CD8-positive, alpha-beta memory T cell (primary cell): ENCODE data around the gene SMYD2. TPM values are rescaled to one million over a fixed set of nuclear protein-coding genes. Genes with fewer than 3 reads are reported as not detected.

Experiments used
- CTCF ChIA-PET: fragments of 350-600 bp; sonication (Branson Sonifier 250); formaldehyde crosslinking; loops from one replicate; lab custom pipeline; 2021; ENCODE audit warnings: antibody characterized with exemption; lab: Charles Lee
- POLR2A ChIA-PET: fragments of 350-600 bp; sonication (Branson Sonifier 250); formaldehyde crosslinking; loops from one replicate; lab custom pipeline; 2021; ENCODE audit warnings: antibody characterized with exemption; lab: Charles Lee
- DNase-seq, 5 donors: peaks; one replicate each; pipeline versions ENCODE4 v3.0.0 to v3.0.0-alpha.2; 2020 to 2022; ENCODE audit warnings: mixed read lengths in 1 of 5
- H3K27ac ChIP-seq: one replicate; pipeline ENCODE4 v1.7.0; 2013; ENCODE audit warnings: low read depth, mild to moderate bottlenecking, low read length, moderate library complexity
- H3K27me3 ChIP-seq: 2 replicates; pipeline ENCODE4 v1.7.0; 2013; ENCODE audit warnings: low read length, mild to moderate bottlenecking; ENCODE audit not compliant: insufficient read depth, poor library complexity, severe bottlenecking
- H3K36me3 ChIP-seq: 2 replicates; pipeline ENCODE4 v1.7.0; 2013; ENCODE audit warnings: mild to moderate bottlenecking, low read length, moderate library complexity; ENCODE audit not compliant: insufficient read depth
- H3K4me1 ChIP-seq: 2 replicates; pipeline ENCODE4 v1.7.0; 2013; ENCODE audit warnings: mild to moderate bottlenecking, low read length, moderate library complexity; ENCODE audit not compliant: insufficient read depth
- H3K4me3 ChIP-seq: 2 replicates; pipeline ENCODE4 v1.7.0; 2013; ENCODE audit warnings: mild to moderate bottlenecking, low read length
- H3K9me3 ChIP-seq: 2 replicates; pipeline ENCODE4 v1.7.0; 2013; ENCODE audit warnings: mild to moderate bottlenecking, low read length
- H3K27ac Mint-ChIP-seq, 8 donors: one replicate each; pipeline ENCODE4 v1.8.0; 2020 to 2021; ENCODE audit warnings: mixed read lengths in 8 of 8, mild to moderate bottlenecking in 6 of 8, inconsistent platforms in 3 of 8, moderate library complexity in 3 of 8
- H3K27me3 Mint-ChIP-seq, 2 donors: one replicate each; pipeline ENCODE4 v1.8.0; 2020 to 2021; ENCODE audit warnings: mixed read lengths in 2 of 2, mild to moderate bottlenecking in 1 of 2, moderate library complexity in 1 of 2
- H3K36me3 Mint-ChIP-seq, 3 donors: one replicate each; pipeline ENCODE4 v1.8.0; 2020 to 2021; ENCODE audit warnings: mixed read lengths in 3 of 3, inconsistent platforms in 1 of 3, mild to moderate bottlenecking in 1 of 3
- H3K4me1 Mint-ChIP-seq, 3 donors: one replicate each; pipeline ENCODE4 v1.8.0; 2020 to 2021; ENCODE audit warnings: mixed read lengths in 3 of 3, inconsistent platforms in 1 of 3, mild to moderate bottlenecking in 1 of 3
- H3K4me3 Mint-ChIP-seq, 7 donors: one replicate each; pipeline ENCODE4 v1.8.0; 2020 to 2021; ENCODE audit warnings: mixed read lengths in 7 of 7, mild to moderate bottlenecking in 6 of 7, moderate library complexity in 4 of 7, inconsistent platforms in 2 of 7
- H3K9me3 Mint-ChIP-seq, 5 donors: one replicate each; pipeline ENCODE4 v1.8.0; 2020 to 2022; ENCODE audit warnings: mixed read lengths in 5 of 5, mild to moderate bottlenecking in 3 of 5, moderate library complexity in 2 of 5, inconsistent platforms in 1 of 5
- polyA plus RNA-seq: library from polyadenylated mRNA; unstranded; fragments of 300-500 nt; fragmentation: Illumina TruSeq; gene quantifications from one replicate; pipeline ENCODE4 v1.2.3, GENCODE V29; 2021
- total RNA-seq, 2 experiments: library from RNA; stranded (reverse); gene quantifications; one replicate each; pipeline ENCODE4 v1.2.3, GENCODE V29; 2021

SMYD2 gene
- total and polyA plus RNA-seq, 3 experiments from 2014 or later, result 23.2 to 46.2 (median 25.9) TPM

GRCh38 chr1:214384373-214385079, 103.6 kb downstream of the SMYD2 start:
- Mint-ChIP-seq H3K36me3 (no peaks in the 10 kb centered on the region), H3K27ac (peak overlapping the region in 1 of 8 donors; percentile 24), H3K4me1 (no peaks in the 10 kb centered on the region), H3K4me3 (no peak overlapping the region), H3K9me3 (no peaks in the 10 kb centered on the region), H3K27me3 (peaks cover 0 to 7% of the 10 kb centered on the region in 2 donors)
- no peaks in the 10 kb centered on the region for H3K4me1 ChIP-seq
- no peaks in the 10 kb centered on the region for H3K27me3 ChIP-seq
- CTCF ChIA-PET, result no interaction called here
- H3K9me3 ChIP-seq, result no peaks in the 10 kb centered on the region
- H3K36me3 ChIP-seq, result no peaks in the 10 kb centered on the region
- no peak for DNase-seq
- H3K27ac ChIP-seq, result no peak overlapping the region
- POLR2A ChIA-PET, result no interaction called here
- H3K4me3 ChIP-seq, result no peak overlapping the region

- DNase-seq, result no peak
- H3K36me3 ChIP-seq, result no peaks in the 10 kb centered on the region
- Mint-ChIP-seq H3K4me1 (no peaks in the 10 kb centered on the region), H3K9me3 (no peaks in the 10 kb centered on the region), H3K27me3 (peaks cover 0 to 7% of the 10 kb centered on the region in 2 donors), H3K4me3 (no peak overlapping the region), H3K27ac (no peak overlapping the region), H3K36me3 (no peaks in the 10 kb centered on the region)
- no peaks in the 10 kb centered on the region for H3K27me3 ChIP-seq
- ChIA-PET POLR2A (no interaction called here), CTCF (no interaction called here)
- H3K4me1 ChIP-seq, result no peaks in the 10 kb centered on the region
- no peak overlapping the region for H3K4me3 ChIP-seq
- no peaks in the 10 kb centered on the region for H3K9me3 ChIP-seq
- no peak overlapping the region for H3K27ac ChIP-seq
Observed at GRCh38 chr1:214385428-214385827, 104.5 kb downstream of the SMYD2 start.

GRCh38 chr1:214386333-214386732, 105.4 kb downstream of the SMYD2 start:
- Histone ChIP-seq H3K36me3 (no peaks in the 10 kb centered on the region), H3K27me3 (no peaks in the 10 kb centered on the region), H3K27ac (no peak overlapping the region), H3K9me3 (no peaks in the 10 kb centered on the region), H3K4me3 (no peak overlapping the region), H3K4me1 (no peaks in the 10 kb centered on the region)
- Mint-ChIP-seq H3K4me1 (no peaks in the 10 kb centered on the region), H3K36me3 (no peaks in the 10 kb centered on the region), H3K27ac (no peak overlapping the region), H3K9me3 (no peaks in the 10 kb centered on the region), H3K27me3 (peaks cover 0 to 7% of the 10 kb centered on the region in 2 donors), H3K4me3 (no peak overlapping the region)
- POLR2A ChIA-PET, result no interaction called here
- CTCF ChIA-PET, result no interaction called here
- DNase-seq, result no peak
